NCI-H2227 (cell line): ENCODE data around the gene OLA1.
A peak's percentile ranks its signal among the peaks of the same experiment; 100 is the strongest.
"Not testable (repeated sequence)": the region's sequence is repeated elsewhere in the genome, so short reads cannot be mapped to it uniquely, and the experiment has no call there.

ENCODE experiments used
- DNase-seq: peaks from one replicate; lab custom pipeline; 2025; ENCODE audit not compliant: unreplicated experiment; lab: John Stamatoyannopoulos, UW

The OLA1 gene

DNA sequence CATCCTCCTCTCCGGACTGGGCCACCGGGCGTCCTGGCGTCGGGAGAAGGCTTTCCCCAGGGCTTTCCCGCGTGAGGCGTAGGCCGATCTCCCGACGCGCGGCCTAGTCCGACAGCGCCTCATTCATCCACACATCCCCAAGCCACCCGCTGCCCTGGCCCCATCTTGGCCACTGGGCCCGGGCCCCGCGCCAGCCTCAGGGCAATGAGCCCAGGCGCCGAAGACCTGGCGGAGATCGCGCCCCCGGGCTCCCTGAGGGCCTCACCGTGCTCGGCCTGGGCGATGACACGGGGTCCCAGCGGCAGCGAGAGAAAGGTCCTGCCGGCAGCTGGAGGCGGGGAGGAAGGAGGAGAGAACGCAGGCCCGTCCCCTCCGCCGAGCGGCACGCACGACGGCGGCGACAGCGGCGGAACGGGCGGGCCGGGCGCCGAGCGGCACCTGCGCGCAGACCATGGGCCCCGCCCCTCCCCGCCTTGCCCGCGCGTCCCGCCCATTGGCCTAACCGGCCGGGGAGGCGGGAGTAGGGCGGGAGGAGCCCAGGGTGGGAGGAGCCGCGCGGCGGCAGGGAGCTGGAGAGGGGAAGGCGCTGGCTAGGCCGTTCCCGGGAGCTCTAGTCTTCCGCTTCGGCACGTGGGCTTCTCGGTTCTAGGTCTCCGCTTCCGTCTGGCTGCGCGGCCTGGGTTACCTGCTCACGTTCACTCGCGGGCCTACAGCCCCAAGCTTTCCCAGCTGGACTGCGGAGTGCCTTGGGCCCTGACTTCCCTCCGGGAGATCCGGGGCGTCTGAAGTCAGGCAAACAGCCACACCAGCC is at the start of gene OLA1:
Gene OLA1 (minus strand): TSS at position 346 of the 811 bp plus-strand sequence. CDS start 1,717 bp downstream, outside the sequence.
- peak; percentile 99 for DNase-seq

DNA sequence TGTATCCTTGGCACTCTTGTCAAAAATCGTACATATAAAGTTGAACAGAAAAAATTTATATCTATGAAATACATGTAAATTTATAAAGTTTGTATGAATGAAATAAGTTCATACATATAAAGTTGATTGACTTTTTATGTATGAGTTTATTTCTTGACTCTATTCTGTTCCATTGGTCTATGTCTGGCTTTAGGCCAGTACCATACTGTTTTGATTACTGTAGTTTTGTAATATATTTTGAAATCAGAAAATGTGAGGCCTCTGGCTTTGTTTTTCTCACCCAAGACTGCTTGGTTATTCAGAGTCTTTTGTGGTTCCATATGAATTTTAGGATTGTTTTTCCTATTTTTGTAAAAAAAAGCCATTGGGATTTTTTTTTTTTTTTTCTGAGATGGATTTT is 44.6 kb upstream of the OLA1 start:
- DNase-seq = no peak

DNA sequence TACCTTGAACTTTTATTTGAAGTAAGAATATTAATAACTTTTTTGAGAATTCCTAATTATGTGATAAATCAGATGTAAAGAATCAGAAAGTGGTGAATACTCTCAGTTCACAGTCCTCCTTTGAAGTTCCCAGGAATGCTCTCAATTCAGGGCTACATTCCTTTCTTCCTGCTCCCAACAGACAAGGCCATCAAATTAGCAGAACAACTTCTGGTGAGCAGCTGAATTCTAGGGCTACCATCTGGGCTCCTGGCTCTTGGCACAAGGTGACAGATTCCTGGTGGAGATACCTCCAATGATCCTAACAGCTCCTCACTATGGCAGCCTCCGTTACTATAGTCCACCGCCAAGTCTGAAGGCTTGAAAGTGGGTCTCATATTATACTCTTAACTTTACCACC is 37.8 kb upstream of the OLA1 start:
- no peak for DNase-seq

DNA sequence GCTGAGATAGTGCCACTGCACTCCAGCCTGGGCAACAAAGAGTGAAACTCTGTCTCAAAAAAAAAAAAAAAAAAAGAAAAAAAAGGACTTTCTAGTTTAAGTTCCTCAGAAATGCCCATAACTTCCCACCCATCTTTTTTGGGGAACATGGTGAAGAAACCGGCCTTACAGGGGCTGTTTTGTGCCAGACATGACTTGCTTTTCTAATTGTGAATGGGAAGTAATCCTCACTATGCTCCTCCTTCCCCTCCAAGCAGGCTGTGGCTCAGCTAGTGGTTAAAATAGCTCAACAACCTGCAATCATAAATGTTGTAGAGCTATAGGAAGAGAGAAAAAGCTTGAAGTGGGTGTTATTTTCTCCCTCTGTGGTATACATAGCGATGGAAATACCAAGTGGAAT is 34.1 kb upstream of the OLA1 start:
- DNase-seq = peak; percentile 58

DNA sequence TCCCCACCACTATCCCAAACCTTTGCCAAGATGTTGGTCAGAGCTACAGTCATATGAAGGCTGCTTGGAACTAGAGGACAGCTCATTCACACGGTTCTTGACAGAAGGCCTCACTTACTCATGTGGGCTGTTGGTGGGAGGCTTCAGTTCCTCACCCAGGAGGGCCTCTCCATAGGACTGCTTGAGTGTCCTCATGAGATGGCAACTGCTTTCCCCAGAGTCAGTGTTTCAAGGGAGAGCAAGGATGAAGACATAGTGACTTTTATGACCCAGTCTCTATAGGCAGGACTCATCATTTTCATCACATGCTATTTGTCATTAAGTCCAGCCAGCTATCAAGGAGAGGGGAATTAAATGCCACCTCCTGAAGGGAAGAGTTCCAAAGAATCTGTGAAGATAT is 33.4 kb upstream of the OLA1 start:
- DNase-seq = no peak

DNA sequence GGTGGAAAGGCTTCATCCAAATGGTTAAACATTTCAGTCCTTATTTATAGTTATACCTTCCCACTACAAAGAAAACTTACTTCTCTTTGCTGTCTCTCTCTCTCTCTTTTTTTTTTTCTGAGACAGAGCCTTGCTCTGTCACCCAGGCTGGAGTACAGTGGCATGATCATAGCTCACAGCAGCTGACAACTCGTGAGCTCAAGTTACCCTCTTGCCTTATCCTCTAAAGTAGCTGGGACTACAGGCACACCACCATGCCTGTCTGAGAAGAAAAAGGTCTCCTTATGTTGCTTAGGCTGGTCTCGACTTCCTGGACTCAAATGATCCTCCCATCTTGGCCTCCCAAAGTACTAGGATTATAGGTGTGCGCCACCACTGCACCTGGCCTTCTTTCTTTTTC is 32.3 kb upstream of the OLA1 start:
- no peak for DNase-seq

DNA sequence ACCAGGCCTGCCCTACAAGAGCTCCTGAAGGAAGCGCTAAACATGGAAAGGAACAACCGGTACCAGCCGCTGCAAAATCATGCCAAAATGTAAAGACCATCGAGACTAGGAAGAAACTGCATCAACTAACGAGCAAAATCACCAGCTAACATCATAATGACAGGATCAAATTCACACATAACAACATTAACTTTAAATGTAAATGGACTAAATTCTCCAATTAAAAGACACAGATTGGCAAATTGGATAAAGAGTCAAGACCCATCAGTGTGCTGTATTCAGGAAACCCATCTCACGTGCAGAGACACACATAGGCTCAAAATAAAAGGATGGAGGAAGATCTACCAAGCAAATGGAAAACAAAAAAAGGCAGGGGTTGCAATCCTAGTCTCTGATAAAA is 21.9 kb upstream of the OLA1 start:
- DNase-seq = not testable (repeated sequence)

DNA sequence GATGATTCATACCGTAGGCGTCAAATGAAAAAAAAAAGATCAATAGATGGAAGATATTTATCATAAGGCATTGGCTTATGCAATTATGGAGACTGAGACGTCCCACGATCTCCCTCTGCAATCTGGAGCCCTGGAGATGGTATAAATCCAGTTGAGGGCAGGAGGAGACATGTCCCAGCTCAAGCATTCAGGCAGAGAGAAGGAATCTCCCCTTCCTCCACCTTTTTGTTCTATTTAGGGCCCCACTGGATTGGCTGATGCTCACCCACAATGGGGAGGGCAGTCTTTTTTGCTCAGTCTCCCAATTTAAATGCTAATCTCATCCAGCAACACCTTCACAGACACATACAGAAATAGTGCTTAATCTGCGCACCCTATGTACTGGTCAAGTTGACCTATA is 18.0 kb upstream of the OLA1 start:
- no peak for DNase-seq

DNA sequence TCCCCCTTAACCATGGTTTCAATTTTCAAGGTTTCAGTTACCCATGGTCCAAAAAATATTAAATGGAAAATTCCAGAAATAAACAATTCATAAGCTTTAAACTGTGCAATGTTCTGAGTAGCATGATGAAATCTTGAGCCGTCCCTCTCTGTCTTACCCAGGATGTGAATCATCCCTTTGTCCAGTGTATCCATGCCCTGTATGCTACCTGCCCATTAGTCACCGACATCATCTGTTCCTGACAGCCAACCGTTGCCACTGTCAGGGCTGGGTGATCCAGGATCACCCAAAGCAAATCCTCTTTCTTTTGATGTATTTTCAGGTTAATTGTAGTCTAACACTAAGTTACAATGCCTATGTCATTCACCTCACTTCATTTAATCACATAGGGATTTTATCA is 15.7 kb upstream of the OLA1 start:
- no peak for DNase-seq

DNA sequence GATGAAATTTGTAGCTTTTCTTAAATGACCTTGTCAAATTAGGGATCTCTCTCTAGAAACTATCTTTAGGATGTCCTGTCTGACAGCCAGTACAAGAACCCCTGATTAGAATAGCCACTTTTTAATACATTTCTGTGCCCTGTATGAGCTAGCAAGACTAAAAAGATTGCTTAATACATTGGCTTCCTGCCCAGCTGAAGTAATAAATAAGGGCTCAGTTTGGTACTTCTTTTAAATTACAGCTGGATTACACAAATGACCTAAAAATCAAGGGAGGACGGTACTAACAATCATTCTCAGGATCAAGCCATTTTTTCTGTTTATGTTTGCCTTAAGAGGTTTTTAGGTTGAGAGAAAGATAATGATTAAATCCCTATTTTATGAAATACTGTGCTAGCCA is 11.6 kb upstream of the OLA1 start:
- DNase-seq = peak; percentile 27

DNA sequence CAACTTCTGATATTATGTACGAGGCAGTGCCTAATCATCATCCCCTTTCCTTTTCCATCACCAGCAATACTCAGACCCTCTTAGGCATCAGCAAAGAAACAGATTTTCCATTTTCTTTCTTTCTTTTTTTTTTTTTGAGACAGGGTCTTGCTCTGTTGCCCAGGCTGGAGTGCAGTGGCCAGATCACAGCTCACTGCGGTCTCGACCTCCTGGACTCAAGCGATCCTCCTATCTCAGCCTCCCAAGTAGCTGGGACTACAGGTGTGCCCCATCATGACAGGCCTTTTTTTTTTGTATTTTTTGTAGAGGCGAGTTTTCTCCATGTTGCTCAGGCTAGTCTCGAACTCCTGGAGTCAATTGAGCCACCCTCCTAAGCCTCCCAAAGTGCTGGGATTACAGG is 5.9 kb upstream of the OLA1 start:
- DNase-seq = no peak

DNA sequence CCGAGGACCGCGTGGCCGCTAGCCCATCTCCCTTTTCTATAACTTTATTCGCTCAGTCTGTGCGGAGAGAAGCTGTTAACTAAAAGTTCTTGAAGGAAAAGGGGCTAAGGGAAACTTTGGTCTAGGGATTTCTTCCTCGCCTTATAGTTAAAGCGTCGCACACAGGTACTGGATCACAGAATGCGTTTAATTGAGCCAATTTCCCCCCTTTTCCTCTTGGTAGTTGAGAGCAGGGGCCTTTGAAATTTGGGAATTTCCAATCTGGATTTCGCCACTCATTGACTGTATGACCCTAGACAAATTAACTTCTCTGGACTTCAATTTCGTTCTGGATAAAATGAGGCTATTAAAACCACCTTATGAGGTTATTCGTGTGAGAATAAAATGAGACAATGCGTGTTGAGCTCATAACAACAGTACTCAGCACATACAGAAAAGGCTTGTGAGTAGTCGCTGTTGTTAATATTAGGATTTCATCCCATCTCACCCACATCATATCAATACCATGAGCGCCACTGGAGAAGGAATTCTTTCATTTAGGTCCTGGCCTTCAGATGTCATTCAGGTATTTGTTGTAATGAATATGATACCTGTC is 763 bp upstream of the OLA1 start:
- no peak for DNase-seq

DNA sequence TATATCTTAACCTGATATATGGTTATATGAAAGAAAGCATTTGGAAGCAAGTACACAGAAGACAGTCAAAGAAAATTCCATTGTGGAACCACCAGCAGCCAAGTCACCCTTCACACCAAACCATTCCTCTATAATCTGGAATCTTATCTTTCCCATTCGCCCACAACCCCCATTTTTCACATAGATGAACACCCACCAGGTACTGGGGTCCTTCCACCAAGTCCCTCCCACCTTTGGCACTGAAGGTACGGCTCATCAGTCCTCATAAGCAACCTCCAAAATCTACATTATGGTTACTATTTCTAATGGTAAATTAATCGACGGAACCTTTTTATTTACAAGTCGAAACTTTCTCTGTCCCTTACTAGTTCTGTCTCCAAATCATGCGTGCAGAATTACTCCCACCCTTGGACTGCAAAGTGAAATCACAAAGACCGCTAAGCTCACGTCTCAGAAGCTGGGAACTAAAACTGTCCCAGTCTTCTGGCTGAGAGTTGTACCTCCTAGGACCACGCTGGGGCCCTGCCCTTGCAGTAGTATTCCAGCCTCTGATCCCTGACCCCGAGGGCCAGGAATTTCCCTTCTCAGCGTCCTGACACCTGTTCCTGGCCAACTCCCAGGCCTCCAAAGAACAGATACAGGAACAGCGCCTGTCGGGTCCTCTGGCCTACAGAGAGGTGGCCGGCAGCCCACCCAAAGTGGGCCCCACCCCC is 702 bp downstream of the OLA1 start:
- DNase-seq = peak; percentile 69

DNA sequence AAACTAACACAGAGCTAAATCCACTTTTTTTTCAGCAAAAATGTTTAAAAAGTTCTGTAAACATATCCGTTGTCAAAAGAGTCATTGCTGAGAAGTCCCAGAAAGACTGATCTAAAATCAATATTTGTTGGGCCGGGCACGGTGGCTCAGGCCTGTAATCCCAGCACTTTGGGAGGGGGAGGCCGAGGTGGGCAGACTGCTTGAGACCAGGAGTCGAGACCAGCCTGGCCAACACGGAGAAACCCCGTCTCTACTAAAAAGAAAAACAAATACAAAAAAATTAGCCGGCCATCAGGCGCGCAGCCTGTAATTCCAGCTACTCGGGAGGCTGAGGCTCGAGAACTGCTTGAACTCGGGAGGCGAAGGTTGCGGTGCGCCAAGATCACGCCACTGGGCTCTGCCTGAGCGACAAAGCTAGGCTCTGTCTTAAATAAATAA is 1.4 kb downstream of the OLA1 start:
- peak; percentile 51 for DNase-seq

DNA sequence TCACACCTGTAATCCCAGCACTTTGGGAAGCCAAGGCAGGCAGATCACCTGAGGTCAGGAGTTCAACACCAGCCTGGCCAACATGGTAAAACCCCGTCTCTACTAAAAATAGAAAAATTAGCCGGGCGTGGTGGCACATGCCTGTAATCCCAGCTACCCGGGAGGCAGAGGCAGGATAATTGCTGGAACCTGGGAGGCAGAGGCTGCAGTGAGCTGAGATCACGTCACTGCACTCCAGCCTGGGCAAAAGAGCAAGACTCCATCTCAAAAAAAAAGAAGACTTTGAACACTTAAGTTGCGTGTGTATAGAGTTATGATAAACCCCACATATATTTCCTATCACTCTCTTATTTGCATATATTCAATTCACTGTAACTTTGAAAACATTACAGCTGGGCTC is 2.7 kb downstream of the OLA1 start:
- DNase-seq = not testable (repeated sequence)

DNA sequence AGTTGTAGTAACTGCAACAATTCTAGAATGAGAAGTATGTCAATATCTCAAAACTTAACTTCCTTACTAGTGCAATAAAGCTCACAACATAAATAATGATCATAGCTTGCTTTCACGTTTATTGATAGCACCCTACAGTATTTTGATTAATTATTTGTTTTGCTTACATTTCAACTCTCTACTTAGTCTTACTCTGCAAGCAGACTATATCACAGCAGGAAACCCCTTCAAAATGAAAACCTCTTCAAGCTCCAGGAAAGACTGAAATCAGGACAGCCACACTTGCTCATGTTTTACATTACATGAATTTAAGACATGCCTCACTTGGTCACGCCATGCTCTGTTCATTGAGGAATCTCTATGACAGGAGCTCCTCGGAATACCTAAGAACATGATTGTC is 3.3 kb downstream of the OLA1 start:
- no peak for DNase-seq

DNA sequence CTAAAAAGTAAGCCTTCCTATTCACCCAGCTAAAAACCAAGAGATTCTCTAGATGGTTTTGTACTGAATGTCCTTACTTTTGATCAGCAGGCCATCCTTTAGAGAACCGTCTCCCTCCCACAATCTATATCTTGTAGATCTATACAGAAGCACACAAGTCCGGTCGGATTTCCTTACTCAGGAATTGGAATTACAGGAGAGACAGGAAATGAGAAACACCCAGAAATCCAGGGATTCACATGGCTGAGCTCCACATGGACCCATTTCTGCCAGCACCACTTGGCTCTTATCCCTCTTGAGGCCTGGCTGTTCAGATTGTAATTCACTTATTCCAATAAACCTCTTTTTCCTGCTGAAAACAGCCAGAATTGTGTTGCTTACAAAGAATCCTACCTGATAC is 4.5 kb downstream of the OLA1 start:
- DNase-seq = no peak

DNA sequence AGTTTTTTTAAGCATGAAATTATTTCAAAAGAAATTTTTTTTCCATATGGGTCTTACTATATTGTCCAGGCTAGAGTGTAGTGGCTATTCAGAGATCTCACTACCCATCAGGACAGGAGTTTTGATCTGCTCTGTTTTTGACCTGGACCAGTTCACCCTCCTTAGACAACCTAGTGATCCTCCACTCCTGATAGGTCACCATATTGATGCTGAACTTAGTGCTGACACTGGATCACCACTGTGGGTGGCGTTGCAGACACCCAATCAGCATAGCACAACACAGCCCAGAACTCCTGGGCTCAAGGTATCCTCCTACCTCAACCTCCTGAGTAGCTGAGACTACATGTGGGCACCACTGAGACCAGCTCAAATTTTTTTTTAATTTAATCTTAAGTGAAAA is 8.2 kb downstream of the OLA1 start:
- no peak for DNase-seq

DNA sequence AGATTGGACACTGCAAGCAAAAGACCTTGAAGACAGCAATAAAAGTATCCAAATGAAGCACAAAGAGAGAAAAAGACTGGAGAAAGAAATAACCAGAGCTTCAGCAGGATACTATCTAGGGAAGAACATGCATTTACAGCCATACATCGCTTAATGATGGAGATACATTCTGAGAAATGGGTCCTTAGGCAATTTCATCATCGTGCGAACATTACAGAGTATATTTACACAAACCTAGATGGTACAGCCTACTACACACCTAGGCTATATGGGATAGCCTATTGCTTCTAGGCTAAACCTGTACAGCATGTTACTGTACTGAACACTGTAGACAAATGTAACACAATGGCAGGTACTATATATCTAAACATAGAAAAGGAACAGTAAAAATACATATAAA is 11.9 kb downstream of the OLA1 start:
- no peak for DNase-seq

DNA sequence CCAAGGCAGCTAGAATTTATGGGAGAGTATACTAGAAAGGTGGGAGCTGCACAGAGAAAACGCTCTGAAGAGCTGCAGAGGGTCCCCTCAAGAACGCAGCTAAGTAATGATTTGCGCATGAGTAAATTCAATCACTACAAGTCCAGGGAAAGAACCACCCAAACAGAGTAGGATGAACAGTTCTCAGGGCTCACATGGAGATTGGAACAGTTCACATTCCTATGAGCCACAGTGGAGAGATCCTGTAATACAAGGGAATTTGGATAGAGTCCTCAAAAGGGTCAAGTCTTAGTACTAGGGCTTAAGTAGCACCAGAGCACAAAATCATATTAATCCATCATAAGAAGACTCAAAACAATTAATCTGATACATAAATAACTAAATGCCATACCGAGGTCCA is 12.7 kb downstream of the OLA1 start:
- no peak for DNase-seq

DNA sequence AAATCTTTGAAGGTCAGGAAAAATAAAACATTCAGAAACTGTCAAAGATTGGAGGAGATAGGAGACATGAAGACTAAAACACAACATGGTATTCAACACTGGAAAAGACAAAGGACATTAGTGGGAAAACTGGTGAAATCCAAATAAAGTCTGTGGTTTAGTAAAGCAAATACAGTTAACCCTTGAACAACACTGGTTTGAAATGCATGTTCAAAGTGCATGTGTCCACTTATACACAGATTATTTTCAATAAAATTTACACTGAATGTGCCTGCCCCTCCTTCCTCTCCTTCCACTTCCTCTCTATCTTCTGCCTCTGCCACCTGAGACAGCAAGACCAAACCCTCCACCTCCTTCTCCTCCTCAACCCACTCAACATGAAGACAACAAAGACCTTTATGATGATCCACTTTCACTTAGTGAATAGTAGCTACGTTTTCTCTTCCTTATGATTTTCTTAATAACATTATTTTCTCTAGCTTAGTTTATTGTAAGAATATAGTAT is 14.5 kb downstream of the OLA1 start:
- no peak for DNase-seq

DNA sequence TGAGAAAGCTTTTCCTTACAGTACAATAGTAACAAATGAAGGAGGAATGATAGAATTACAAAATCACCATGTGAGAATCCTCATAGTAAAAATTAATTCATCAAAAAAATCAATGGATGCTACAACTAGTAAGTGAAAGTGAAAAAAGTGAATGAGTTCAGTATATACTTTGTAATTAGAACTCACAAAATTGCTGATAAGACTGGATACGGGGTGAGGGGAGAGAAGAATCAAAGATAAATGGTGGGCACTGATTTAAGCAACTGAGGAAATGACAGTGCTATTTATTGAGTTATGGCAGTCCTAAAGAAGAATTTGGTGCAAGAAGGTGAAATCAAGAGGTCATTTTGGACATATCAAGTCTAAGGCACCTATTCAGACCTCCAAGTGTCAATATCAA is 20.6 kb downstream of the OLA1 start:
- DNase-seq = no peak
